HG03460 (cell line): Measurements from ENCODE around the gene POMT1.

ENCODE experiments used
- ATAC-seq: cut with Tn5 transposase; IDR thresholded peaks from one replicate; pipeline ENCODE4 v1.9.1; 2021; ENCODE audit not compliant: unreplicated experiment

POMT1 gene

DNA sequence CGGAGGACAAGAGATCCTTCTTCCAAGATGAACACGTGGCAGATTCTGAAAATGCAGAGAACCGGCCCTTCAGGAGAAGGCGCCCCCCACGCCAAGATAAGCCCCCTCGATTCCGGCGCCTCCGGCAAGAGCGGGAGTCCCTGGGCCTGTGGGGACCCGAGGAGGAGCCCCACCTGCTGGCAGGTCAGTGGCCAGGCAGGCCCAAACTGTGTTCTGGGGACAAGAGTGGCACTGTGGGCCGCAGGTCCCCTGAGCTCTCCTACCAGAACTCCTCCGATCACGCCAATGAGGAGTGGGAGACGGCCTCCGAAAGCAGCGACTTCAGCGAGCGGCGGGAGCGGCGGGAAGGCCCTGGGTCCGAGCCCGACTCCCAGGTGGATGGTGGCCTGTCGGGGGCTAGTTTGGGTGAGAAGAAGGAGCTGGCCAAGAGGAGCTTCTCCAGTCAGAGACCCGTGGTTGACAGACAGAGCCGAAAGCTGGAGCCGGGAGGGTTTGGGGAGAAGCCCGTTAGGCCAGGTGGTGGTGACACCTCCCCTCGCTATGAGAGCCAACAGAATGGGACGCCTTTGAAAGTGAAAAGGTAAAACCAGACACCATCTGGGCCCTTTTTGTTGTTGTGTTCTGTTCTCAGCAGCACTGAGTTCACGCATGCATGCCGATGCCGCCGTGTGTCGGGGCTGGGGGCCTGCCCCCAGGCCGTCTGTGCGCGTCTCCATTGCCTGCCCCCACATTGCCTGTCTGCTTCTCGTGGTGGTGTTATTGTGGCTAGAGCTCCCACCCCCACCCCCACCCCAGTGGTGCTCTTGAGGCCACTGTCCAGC is 26.6 kb upstream of the POMT1 start:
- ATAC-seq = no peak

DNA sequence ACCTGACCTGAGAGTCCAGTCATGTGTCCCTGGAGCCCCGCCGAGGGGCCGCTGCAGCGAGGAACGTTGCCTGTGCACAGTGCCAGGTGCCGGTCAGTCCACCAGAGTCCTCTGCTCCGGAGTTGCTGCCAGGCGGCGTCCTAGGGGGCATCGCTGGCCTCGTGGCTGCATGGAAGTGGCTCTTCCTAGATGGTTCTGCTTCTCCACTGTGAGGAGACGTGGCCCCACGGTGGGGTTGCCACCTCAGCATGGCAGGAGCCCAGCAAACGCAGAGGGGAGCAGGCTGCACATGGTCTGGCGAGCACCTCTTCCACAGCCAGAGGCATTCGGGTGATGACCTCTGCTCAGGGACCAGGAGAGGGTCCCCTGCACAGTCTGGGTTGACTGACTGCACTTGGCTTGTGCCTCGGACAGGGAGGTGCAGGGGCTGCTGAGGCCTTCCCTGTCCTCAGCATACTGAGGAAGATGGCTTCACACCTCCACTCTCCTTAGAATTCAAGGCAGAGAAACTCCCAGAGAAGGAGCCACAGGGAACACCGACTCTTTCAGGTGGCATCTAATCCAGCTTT is 25.9 kb upstream of the POMT1 start:
- ATAC-seq = no peak

- no peak for ATAC-seq
Observed at GRCh38 chr9:131477367-131477766, 25.4 kb upstream of the POMT1 start.

DNA sequence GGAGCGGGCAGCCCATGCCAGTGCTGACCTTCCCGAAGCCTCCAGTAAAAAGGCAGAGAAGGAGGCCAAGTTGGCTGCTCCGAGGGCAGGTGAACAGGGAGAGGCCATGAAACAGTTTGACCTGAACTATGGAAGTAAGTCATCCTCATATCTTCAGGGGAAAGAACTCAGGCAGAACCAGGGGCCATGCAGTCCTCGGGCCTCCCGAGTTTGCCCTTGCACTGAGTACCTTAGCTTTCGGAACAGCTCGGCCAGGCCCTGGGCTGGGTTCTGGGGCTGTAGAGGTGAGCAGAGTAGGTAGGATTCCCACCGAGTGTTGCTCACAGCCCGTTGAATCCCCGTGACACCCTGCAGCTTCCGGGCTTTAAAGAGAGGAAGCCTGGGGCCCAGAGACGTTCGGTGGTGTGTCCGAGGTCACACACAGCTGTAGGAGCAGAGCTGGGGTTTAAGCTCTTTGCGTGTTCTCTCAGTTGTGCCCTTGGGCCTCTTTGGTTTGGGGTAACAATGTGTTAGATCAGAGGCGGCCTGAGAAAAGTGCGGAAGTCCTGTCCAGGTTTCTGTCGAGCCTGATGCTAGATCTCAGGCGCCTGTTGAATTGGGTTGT is 24.8 kb upstream of the POMT1 start:
- ATAC-seq = no peak

GRCh38 chr9:131478421-131478868 is 24.3 kb upstream of the POMT1 start:
- no peak for ATAC-seq

- ATAC-seq = no peak
Observed at GRCh38 chr9:131478911-131479310, 23.8 kb upstream of the POMT1 start.

DNA sequence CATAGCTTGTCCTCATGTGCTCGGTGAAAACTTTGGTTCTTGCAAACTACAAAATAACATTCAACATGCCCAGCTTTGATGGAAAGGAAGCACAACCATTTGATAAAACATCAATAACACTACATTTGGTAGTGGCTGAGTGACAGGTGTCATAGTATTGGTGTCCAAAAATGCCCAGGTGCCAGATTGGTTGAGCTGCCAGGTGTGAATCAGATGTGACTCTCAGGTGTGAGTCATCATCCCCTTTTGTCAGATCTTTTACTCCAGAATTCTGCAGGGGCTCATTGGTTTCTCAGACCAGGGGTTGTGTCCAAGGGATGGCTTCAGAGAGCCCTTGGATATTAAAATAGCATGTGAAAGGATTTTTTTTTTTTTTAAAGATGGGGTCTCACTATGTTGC is 22.5 kb upstream of the POMT1 start:
- no peak for ATAC-seq

- ATAC-seq = no peak
Observed at GRCh38 chr9:131481441-131482342, 21.0 kb upstream of the POMT1 start.

DNA sequence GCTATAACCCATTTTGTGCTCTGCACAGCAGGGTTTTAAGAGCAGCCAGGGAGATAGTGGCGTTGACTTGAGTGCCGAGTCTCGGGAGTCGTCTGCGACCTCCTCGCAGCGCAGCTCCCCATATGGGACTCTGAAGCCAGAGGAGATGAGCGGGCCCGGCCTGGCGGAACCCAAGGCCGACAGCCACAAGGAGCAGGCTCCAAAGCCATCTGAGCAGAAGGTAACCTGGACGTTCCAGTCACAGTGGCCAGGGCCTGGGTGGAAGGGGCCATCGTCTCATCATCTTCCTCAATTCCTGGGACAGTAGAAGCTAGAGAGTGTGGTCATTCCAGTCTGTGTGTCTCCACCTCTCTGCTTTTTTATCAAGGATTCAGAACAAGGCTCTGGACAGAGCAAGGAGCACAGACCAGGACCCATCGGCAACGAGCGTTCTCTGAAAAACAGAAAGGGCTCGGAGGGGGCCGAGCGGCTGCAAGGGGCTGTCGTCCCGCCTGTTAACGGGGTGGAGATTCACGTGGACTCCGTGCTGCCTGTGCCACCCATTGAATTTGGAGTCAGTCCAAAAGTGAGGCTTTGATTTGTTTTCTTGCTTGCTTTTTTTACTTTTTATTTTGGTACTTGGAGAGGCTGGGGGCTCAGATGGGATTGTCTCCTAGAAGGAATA is 20.2 kb upstream of the POMT1 start:
- ATAC-seq = no peak

DNA sequence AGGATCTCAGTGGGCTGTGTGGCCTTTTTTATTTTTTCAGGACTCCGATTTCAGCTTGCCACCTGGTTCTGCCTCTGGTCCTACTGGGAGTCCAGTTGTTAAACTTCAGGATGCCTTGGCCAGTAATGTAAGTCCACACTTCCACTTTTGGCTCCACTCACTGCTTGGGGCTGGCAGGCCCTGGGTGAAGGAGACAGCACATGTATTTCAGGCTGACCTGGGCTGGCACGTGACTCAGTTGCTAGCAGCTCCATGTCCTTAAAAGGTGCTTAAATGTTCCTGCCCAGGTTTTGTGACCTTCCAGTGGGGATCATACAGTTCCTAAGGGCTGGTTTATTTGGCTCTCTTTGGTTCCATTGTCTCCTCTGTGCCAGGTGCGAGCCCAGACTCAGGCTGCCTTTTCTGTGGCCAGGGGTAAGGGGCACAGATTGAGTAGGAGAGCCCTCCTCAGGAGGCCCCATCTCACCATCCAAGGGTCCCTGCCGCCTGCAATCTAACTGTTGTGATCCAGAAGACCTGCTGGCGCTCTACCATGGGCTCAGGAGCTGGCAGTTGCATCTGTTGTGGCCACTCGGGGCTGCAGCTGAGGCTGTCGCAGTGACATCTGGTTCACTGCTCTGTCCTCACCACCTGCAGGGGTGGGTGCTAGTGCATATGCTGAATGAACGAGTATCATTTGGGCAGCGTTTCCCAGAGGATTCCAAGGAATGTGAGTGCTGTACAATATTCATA is 19.2 kb upstream of the POMT1 start:
- no peak for ATAC-seq

- no peak for ATAC-seq
Observed at GRCh38 chr9:131484051-131484445, 18.7 kb upstream of the POMT1 start.

GRCh38 chr9:131484560-131485185 is 18.0 kb upstream of the POMT1 start:
- no peak for ATAC-seq

DNA sequence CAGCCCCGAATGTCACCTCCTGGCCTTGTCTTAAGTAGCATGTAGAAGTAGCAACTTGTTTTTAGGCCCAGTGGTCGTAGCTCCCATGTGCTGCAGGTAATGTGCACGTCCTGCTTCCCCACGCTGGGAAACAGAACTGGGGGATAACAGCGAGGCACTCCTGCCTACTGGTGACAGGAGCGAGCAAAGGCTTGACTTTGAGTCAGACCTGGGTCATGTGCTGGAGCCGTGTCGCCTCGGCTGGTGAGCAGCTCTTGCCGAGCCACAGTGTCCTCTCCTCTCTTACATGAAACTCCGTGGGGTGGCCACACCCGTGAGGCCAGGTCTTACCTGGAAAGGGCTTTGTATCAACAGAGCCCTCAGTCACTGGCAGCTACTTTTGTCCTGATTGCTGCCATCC is 17.5 kb upstream of the POMT1 start:
- no peak for ATAC-seq

- no peak for ATAC-seq
Observed at GRCh38 chr9:131485728-131486422, 16.8 kb upstream of the POMT1 start.

DNA sequence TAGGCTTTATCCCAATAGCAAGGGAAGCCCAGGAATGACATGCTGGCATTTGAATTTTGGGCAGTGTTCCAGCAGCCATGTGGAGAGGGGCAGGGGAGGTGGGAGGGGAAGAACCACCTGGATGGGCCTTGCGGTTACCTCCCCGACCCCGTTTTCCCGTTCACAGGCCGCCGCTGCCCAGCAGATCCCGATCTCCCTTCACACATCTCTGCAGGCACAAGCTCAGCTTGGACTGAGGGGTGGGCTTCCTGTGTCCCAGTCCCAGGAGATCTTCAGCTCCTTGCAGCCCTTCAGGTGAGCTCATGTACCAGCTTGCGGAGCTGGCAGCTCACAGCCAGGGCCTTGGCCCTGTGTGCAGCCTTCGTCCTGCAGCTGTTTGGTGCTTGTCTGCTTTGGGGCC is 15.7 kb upstream of the POMT1 start:
- ATAC-seq = no peak

DNA sequence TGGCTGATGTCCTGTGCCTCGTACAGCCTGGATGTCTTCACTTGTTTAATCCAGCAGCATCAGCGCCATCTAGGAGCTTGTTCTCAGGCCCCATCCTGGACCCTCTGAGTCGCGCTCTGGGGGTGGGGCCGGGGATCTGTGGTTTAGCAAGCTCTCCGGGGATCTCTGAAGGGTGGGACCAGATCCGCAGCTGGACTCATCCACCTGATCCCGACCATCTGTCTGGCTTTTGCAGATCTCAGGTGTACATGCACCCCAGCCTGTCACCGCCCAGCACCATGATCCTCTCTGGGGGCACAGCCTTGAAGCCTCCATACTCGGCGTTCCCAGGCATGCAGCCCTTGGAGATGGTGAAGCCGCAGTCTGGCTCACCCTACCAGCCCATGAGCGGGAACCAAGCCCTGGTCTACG is 15.1 kb upstream of the POMT1 start:
- no peak for ATAC-seq

DNA sequence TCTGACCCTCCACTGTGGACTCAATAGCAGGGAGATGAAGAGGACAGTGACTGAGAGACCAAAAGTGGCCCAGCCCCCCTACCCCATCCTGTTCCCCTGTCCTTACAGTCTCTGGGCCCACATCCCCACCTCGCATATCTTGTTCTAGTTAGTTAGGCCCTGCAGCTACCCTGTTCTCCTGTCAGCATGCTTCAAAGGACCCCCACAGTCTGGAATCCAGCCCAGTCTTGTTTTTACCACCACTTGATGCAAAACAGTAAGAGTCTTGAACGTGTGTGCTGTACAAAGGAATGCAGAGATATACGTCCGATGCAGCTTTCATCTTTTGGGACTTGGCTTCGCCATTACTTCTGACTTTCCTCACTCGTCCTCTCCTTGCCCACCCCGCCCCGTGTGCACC is 12.2 kb upstream of the POMT1 start:
- ATAC-seq = no peak

DNA sequence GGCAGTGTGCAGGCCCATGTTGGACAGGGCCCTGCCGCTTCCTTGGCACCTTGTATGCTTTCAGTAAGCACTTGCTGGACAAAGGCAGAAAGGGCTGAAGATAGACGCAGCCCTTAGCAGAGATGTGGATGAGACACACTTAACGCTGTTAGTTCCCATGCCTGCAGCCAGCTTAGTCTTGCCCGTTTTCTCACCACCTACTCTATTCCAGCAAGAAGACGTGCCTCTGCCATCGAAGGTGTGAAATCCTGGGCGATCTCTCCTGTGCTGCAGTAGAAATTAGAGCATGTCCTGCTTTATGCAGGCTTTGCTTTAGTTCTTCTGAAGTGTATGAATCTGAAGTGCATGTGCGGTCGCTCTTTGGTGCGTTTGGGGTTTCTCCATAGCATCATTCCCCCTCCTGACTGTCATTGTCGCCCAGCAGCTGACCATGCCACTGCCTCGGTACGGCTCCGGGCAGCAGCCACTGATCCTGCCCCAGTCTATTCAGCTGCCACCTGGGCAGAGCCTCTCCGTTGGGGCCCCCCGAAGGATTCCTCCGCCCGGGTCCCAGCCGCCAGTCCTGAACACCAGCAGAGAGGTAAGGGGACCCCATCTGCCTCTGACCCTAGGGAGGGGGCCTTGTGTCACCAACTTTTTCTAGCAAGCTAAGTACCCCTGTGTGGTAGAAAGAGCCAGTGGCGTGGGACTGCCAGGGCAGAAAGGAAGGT is 11.6 kb upstream of the POMT1 start:
- ATAC-seq = no peak
